ENCODE results near the gene LAPTM5.

The LAPTM5 gene

DNA sequence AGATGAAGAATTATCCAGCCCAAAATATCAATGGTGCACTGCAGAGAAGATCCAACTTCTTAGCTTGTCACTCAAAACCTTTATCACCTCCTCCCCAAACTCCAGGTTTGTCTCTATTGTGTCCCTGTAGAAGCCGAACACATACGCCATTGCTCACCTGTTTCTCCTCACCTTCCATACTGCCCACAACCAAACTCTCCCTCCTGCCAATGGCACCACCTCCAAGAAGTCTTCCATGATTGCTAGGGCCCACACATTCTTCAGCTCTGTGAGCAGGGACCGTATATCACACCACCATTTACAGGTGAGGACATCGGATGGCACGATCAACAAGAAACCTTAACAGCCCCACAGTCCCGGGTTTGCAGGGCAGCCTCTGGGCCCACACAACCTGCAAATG is 2.2 kb downstream of the LAPTM5 start:
- DNase-seq, result no peak

DNA sequence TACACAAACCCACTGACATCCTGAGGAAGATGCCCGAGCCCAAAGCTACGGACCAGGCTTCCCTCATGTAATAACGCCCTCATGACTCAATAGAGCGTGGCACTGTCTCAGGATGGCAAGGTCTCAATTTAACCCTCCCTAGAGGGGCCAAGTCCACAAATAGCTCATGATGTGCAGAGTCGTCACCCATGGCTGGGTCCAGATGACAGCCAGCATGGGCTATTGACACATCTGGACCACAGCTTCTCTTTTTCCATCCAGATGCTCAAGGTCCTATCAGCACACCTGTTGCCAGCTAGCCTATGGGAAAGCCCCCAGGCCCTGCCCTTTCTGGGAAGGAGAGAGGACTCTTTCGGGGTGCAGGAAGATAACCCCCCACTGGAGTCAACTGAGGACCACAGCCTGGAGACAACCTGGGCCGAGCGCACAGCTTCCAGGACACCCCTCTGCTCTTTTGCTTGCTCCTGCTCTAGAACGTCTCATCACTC is 2.8 kb downstream of the LAPTM5 start:
- DNase-seq, result no peak

DNA sequence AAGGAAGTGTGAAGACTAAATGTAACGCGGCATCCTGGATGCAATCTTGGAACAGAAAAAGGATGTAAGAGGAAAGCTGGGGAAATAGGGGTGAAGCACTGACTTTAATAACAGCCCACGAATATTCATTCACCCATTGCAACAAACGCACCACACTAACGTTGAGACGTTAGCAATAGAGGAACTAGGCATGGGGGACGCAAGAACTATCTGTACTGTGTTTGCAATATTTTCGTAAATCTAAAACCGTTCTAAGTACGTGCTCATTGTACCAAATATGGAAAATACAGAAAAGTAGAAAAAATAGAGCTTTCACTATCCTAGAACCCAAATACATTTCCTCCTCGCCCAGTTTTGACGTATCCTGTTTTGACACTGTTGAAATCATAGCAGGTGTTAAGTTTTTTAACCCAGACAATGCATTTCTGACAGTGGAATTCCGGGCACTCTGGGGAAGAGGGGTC is 3.9 kb downstream of the LAPTM5 start:
- no peak for DNase-seq

DNA sequence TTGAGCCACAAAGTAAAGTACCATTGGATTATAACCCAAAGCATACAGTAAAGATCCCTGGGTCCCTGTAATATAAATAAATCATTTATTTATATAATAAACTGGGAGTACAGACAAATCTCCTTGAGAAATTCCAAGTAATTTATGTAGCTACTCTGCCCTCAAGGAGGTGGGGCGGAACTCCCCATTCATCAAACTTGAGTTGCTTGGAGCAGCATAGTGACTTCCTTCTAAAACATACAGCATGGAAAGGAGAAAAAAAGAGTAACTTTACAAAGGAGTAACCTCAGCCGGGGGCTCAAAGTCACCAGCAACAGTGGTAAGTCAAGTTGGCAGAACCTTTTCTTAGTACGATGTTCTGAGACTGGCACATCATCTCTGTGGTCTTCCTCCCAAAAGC is 4.5 kb downstream of the LAPTM5 start:
- no peak for DNase-seq

DNA sequence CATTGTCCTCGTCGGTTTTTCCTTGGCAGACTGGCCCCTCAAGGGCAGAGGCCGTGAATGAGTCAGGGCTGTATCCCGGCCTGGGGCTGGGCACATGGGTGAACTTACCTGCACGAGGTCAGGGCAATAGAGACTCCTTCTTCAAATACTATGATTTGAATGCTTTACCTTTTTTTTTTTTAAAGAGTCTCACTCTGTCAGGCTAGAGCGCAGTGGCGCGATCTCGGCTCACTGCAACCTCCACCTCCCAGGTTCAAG is 5.0 kb downstream of the LAPTM5 start:
- no peak for DNase-seq

GRCh38 chr1:30751830-30752650 is 5.5 kb downstream of the LAPTM5 start:
- no peak for DNase-seq

DNA sequence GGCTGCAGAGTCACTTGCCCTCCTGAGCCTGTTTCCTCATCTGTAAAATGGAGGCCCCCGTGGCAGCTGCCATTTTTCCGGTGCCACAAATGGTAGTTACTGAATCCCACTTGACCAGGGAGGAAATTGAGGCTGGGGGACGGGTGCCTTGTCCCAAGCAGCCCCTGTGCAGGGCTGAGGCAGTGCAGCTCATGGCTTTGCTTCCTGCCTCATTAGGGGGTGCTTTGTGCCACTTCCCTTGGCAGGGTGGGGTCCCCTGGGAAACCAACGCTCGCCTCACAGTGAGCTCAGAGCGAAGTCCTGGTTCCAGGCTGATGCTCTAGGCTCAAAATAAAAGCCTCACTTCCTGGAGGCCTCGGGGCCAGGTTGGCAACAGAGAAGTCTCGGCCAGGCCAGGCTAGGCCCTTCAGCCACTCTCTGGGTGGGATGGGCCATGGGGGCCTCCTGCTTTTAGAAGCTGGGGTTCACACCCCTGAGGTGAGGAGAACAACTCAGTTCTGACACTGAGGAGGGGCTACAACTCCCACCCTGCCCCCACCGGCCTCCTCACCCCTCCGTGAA is 6.8 kb downstream of the LAPTM5 start:
- no peak for DNase-seq

DNA sequence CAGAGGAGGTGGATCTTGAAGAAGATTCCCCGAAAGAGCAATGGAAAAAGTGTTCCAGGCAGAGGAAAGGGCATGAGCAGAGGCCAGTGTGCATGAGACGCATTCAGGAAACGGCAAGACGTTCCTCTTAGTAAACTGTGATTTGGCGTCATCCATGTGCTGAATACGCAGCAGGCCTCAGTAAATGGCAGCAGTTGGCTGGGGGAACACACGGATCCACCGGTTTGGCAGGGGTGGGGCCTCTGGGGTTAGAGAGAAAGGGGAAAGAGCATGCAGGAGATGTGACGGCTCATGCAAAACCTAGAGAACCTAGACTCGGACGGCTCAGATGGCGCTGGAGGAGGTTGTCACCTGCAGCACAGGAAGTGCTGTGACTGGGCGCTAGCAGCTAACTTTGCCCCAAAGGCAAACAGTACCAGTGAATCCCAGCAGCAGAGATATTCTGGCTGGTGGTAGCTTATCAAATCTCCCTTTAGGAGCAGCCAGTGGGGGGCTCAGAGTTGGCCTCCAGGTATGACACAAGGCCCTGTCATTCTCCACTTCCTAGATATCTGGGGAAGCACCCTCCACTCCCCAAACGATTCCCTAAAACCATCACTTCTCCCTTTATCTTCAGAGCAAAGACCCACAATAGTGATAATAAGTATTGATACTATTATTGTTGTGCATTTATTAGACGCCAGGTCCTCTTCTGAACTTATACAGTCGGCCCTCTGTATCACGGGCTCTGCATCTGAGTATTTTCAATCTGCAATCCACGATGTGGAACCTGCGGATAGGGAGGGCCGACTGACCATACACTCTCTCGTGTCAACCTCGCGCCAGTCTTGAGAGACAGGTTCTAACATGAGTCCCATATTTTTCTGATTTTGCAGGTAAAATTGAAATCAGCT is 7.6 kb downstream of the LAPTM5 start:
- DNase-seq, result no peak

- DNase-seq, result no peak
Measured at GRCh38 chr1:30748699-30749401, 8.7 kb downstream of the LAPTM5 start.

GRCh38 chr1:30748098-30748698 is 9.4 kb downstream of the LAPTM5 start:
- no peak for DNase-seq

- DNase-seq, result no peak
Measured at GRCh38 chr1:30747033-30748008, 10.3 kb downstream of the LAPTM5 start.

DNA sequence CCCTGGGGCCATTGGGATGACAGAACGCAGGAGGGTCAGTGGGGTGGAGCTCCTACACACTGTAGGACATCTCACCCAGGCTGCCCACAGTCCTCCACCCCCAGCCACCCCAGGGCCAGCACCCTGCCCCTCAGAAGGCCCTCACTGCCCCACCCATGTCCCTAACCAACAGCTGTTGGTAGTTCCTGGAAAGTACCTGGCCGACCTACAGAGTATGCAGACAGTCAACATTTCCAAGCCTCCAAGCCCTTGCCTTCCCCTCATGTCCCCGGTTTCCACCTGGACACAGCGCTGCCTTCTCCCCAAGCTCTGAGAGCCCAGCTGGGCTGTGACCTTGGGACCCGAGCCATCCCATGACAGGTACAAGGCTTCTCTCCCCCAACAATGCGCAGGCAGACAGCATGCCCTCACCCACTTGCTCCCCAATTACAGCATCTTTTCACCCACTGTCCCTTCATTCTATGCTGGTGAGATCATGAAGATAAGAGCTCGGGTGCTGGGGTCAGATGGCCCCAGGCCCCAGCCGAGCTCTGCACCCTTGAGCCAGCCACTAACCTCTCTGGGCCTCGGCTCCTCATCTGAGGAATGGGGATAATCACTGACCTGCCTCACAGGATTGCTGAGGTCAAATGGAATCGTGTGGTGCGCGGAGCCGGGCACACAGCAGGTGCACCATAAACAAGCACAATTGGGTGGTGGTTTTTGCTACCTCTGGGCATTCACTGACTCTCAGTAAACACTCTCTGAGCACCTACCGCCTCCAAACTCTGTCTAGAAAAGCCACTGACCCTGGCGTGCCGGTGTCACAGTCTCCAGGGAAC is 11.2 kb downstream of the LAPTM5 start:
- no peak for DNase-seq

GRCh38 chr1:30745834-30746208 is 11.8 kb downstream of the LAPTM5 start:
- no peak for DNase-seq

- DNase-seq, result no peak
Measured at GRCh38 chr1:30745156-30745833, 12.3 kb downstream of the LAPTM5 start.

- no peak for DNase-seq
Measured at GRCh38 chr1:30744060-30744756, 13.4 kb downstream of the LAPTM5 start.

DNA sequence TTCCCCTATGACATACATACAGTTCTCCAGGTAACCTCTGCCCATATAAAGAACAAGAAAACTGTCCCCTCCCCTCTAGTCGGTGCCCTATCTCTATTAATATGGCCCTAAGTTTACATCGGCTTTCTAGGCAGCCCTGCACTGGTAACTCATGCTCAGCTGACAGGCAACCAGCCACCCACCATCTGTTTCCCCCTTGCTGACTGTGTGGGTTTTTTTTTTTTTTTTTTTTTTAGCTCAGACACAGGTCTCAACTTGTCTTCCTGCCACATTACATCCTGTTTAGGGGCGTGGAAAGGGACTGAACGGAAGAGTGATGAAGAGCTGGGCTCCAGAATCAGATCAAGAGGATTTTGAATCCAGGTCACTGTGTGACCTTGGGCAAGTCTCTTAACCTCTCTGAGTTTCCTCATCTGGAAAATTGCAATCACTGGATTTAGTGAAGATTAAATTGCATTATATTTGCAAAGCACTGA is 14.0 kb downstream of the LAPTM5 start:
- DNase-seq, result no peak

- DNase-seq, result no peak
Measured at GRCh38 chr1:30742963-30743559, 14.5 kb downstream of the LAPTM5 start.

GRCh38 chr1:30742300-30742962 is 15.1 kb downstream of the LAPTM5 start:
- DNase-seq, result no peak

All from OCI-M1 (cell line).